ENCODE results near the gene DLEC1. TPM values are rescaled to one million over a fixed set of nuclear protein-coding genes. Genes with fewer than 3 reads are reported as not detected.

DLEC1 gene
- total and polyA plus RNA-seq, 2 experiments from 2014 or later, result 0.31 to 0.66 TPM

DNA sequence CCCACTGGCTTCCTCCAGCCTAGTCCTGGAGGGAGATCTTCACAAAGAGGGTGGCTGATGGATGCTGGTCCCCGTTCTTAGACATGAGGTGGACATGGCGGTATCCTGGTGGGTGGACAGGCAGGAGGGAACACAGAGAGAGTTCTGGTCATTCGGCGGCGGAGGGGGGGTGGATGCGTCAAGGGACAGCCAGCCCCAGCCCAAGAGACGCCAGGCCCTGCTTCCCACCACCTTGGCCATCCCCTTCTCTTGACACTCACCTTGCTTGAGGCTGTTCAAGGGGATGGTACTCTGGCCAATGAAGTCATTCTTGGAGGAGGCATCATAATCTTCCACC is 31.3 kb upstream of the DLEC1 start:
- Histone ChIP-seq H3K4me3 (no peak overlapping the region), H3K27ac (ENCODE audit: low read depth) (no peak overlapping the region), H3K36me3 (ENCODE audit: insufficient read depth) (no peaks in the 10 kb centered on the region), H3K4me1 (ENCODE audit: insufficient read depth) (no peaks in the 10 kb centered on the region), H2AFZ (no peak overlapping the region), H3K9me2 (ENCODE audit: insufficient read depth) (no peaks in the 10 kb centered on the region), H3K27me3 (ENCODE audit: insufficient read depth) (no peaks in the 10 kb centered on the region), H3K4me2 (no peak overlapping the region), H3K79me2 (replicated peaks; ENCODE audit: insufficient read depth) (no peaks in the 10 kb centered on the region), H3F3A (replicated peaks; ENCODE audit: low read depth) (no peaks in the 10 kb centered on the region), H4K20me1 (replicated peaks; ENCODE audit: insufficient read depth) (no peaks in the 10 kb centered on the region; the same call in 1 of the 2 replicates)
- DNase-seq (ENCODE audit: low spot score), result no peak
- H3K27ac Mint-ChIP-seq, result no peak overlapping the region
- H3K4me1 Mint-ChIP-seq, result peaks cover 9% of the 10 kb centered on the region; the same call in 2 of the 3 replicates
- ATAC-seq, result no peak
- TF ChIP-seq, protein P1, sequence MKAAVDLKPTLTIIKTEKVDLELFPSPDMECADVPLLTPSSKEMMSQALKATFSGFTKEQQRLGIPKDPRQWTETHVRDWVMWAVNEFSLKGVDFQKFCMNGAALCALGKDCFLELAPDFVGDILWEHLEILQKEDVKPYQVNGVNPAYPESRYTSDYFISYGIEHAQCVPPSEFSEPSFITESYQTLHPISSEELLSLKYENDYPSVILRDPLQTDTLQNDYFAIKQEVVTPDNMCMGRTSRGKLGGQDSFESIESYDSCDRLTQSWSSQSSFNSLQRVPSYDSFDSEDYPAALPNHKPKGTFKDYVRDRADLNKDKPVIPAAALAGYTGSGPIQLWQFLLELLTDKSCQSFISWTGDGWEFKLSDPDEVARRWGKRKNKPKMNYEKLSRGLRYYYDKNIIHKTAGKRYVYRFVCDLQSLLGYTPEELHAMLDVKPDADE (IDR thresholded peaks at IDR 0.05), result no peak
- TF ChIP-seq CREB1 (CRISPR knock-in tag; IDR thresholded peaks at IDR 0.05; ENCODE audit: low read depth) (no peak), POLR2AphosphoS5 (IDR thresholded peaks at IDR 0.05; ENCODE audit: low read depth) (no peak), STAT1 (IDR thresholded peaks at IDR 0.05; ENCODE audit: unreplicated experiment) (no peak), ZNF114 (CRISPR knock-in tag; IDR thresholded peaks at IDR 0.05) (no peak), JUNB (IDR thresholded peaks at IDR 0.05; ENCODE audit: unreplicated experiment) (no peak), ZNF331 (CRISPR knock-in tag; IDR thresholded peaks at IDR 0.05; ENCODE audit: low read depth) (no peak), ZNF462 (CRISPR knock-in tag; IDR thresholded peaks at IDR 0.05) (no peak), NANOG (IDR thresholded peaks at IDR 0.05; ENCODE audit: borderline replicate concordance) (no peak), EZH2phosphoT487 (IDR thresholded peaks at IDR 0.05; ENCODE audit: unreplicated experiment) (no peak), EZH2 (IDR thresholded peaks at IDR 0.05; ENCODE audit: low read depth, unreplicated experiment) (no peak)
- TF ChIP-seq, protein P2, sequence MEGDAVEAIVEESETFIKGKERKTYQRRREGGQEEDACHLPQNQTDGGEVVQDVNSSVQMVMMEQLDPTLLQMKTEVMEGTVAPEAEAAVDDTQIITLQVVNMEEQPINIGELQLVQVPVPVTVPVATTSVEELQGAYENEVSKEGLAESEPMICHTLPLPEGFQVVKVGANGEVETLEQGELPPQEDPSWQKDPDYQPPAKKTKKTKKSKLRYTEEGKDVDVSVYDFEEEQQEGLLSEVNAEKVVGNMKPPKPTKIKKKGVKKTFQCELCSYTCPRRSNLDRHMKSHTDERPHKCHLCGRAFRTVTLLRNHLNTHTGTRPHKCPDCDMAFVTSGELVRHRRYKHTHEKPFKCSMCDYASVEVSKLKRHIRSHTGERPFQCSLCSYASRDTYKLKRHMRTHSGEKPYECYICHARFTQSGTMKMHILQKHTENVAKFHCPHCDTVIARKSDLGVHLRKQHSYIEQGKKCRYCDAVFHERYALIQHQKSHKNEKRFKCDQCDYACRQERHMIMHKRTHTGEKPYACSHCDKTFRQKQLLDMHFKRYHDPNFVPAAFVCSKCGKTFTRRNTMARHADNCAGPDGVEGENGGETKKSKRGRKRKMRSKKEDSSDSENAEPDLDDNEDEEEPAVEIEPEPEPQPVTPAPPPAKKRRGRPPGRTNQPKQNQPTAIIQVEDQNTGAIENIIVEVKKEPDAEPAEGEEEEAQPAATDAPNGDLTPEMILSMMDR (conservative IDR thresholded peaks at IDR 0.05; ENCODE audit: low read depth in 2 of 2), result no peak
- TF ChIP-seq, protein P3, sequence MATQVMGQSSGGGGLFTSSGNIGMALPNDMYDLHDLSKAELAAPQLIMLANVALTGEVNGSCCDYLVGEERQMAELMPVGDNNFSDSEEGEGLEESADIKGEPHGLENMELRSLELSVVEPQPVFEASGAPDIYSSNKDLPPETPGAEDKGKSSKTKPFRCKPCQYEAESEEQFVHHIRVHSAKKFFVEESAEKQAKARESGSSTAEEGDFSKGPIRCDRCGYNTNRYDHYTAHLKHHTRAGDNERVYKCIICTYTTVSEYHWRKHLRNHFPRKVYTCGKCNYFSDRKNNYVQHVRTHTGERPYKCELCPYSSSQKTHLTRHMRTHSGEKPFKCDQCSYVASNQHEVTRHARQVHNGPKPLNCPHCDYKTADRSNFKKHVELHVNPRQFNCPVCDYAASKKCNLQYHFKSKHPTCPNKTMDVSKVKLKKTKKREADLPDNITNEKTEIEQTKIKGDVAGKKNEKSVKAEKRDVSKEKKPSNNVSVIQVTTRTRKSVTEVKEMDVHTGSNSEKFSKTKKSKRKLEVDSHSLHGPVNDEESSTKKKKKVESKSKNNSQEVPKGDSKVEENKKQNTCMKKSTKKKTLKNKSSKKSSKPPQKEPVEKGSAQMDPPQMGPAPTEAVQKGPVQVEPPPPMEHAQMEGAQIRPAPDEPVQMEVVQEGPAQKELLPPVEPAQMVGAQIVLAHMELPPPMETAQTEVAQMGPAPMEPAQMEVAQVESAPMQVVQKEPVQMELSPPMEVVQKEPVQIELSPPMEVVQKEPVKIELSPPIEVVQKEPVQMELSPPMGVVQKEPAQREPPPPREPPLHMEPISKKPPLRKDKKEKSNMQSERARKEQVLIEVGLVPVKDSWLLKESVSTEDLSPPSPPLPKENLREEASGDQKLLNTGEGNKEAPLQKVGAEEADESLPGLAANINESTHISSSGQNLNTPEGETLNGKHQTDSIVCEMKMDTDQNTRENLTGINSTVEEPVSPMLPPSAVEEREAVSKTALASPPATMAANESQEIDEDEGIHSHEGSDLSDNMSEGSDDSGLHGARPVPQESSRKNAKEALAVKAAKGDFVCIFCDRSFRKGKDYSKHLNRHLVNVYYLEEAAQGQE (IDR thresholded peaks at IDR 0.05; ENCODE audit: unreplicated experiment), result no peak
- H3K36me3 Mint-ChIP-seq (ENCODE audit: low read depth), result peaks cover 2% of the 10 kb centered on the region; the same call in 1 of the 3 replicates
- no peaks in the 10 kb centered on the region for H3K9me3 Mint-ChIP-seq
- H3K4me3 Mint-ChIP-seq, result no peak overlapping the region
- peaks cover 15% of the 10 kb centered on the region for H3K27me3 Mint-ChIP-seq (ENCODE audit: insufficient read depth, low read depth, poor library complexity)

All from GM23338 (cell line).